Pancreas (tissue), 10 donors: ENCODE data around the gene ANO4. TPM values are rescaled to one million over a fixed set of nuclear protein-coding genes. Genes with fewer than 3 reads are reported as not detected.

ENCODE experiments used
- ATAC-seq, 4 donors: fragments of 200-7000 bp; cut with Tn5 transposase; one replicate each; pipeline versions ENCODE4 v1.8.0 to v1.9.1; 2020; ENCODE audit warnings: mild to moderate bottlenecking in 4 of 4, moderate library complexity in 4 of 4
- DNase-seq, 6 donors: peaks; one replicate each; pipeline ENCODE4 v3.0.0-alpha.2; 2020
- FAIRE-seq: peaks from 2 replicates; lab custom pipeline; 2012; peaks lifted over from hg19 to GRCh38; lab: Jason Lieb, UNC
- H3K27ac ChIP-seq, 4 donors: fragments of 200-600 bp; sonication (generic); 1 replicate in 3 of 4; 2 replicates in 1 of 4; pipeline versions ENCODE4 v1.5.0 to v1.8.0; 2020
- H3K27me3 ChIP-seq, 4 donors: fragments of 200-600 bp; one replicate each; pipeline ENCODE4 v1.8.0; 2021
- H3K36me3 ChIP-seq, 3 donors: fragments of 200-600 bp; sonication (generic) in 1 of 3; one replicate each; pipeline versions ENCODE4 v1.5.0 to v1.8.0; 2020 to 2021
- H3K4me1 ChIP-seq, 3 donors: fragments of 200-600 bp; one replicate each; pipeline ENCODE4 v1.8.0; 2021
- H3K4me3 ChIP-seq, 4 donors: fragments of 200-600 bp; sonication (generic) in 2 of 4; one replicate each; pipeline versions ENCODE4 v1.5.0 to v1.8.0; 2020 to 2021
- H3K9me3 ChIP-seq, 4 donors: fragments of 200-600 bp; one replicate each; pipeline ENCODE4 v1.8.0; 2021
- WGBS, 2 donors: extraction: QIAGEN DNeasy Blood & Tissue Kit; methylation state at CpG; one replicate each; pipeline ENCODE4 v1.1.7; 2013; 5-methylcytosine and 5-hydroxymethylcytosine counted together
- intact Hi-C, 3 donors: fragments of 100-400 bp; cut with DNase I; formaldehyde crosslinking; loops; one replicate each; pipeline versions ENCODE4 v1.11.1 to v1.14.2; 2022
- polyA plus RNA-seq, 2 donors: library from polyadenylated mRNA; stranded (reverse); fragments of 200-250 nt; gene quantifications; one replicate each; pipeline ENCODE4 v1.2.3, GENCODE V29; 2013
- total RNA-seq, 6 donors: library from RNA; stranded (reverse); fragmentation: NEBNext Ultra II Directional in 4 of 6; extraction: Animal tissue kit (Norgen Biotek cat#: 25700) in 4 of 6; gene quantifications; one replicate each; pipeline versions ENCODE4 v1.2.1 to v1.2.4, GENCODE V29; 2021 to 2023
- TF ChIP-seq, protein P1 (sequence below), 4 donors: fragments of 200-600 bp; sonication (generic) in 3 of 4; IDR thresholded peaks; one replicate each; pipeline versions ENCODE4 v1.5.0 to v1.8.0; 2021; ENCODE audit warnings: antibody characterized with exemption in 4 of 4
- donor health status: healthy with polysubstance abuse.
- donor health status: DM: no; HTN: no; CAD: no; lungs with moderate emphysema.
- donor health status: DM: no; HTN: no; CAD: no.
- donor health status: control.
- donor health status: control.
- donor health status: Bipolar disorder and iron deficiency.
- donor health status: DM: yes; HTN: yes; CAD: no.
- donor health status: DM: no; HTN: no; CAD: no.
- donor health status: DM: no; HTN: no; CAD: no.
- donor health status: DM: yes; HTN: yes; CAD: no.

The ANO4 gene
- total and polyA plus RNA-seq, 8 donors: 0.14 to 2.1 (median 0.28) TPM; not detected in 1

- TF ChIP-seq, protein P1, sequence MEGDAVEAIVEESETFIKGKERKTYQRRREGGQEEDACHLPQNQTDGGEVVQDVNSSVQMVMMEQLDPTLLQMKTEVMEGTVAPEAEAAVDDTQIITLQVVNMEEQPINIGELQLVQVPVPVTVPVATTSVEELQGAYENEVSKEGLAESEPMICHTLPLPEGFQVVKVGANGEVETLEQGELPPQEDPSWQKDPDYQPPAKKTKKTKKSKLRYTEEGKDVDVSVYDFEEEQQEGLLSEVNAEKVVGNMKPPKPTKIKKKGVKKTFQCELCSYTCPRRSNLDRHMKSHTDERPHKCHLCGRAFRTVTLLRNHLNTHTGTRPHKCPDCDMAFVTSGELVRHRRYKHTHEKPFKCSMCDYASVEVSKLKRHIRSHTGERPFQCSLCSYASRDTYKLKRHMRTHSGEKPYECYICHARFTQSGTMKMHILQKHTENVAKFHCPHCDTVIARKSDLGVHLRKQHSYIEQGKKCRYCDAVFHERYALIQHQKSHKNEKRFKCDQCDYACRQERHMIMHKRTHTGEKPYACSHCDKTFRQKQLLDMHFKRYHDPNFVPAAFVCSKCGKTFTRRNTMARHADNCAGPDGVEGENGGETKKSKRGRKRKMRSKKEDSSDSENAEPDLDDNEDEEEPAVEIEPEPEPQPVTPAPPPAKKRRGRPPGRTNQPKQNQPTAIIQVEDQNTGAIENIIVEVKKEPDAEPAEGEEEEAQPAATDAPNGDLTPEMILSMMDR (IDR thresholded peaks at IDR 0.05): no peak
- Histone ChIP-seq H3K4me1 (no peaks in the 10 kb centered on the region), H3K4me3 (no peak overlapping the region), H3K9me3 (no peaks in the 10 kb centered on the region), H3K27ac (no peak overlapping the region), H3K27me3 (no peaks in the 10 kb centered on the region), H3K36me3 (no peaks in the 10 kb centered on the region)
- WGBS, 2 donors: 7 to 33% methylated on average over 1 of the region's 1 CpG
- intact Hi-C loops: no loop called here
- no peak for FAIRE-seq
- no peak for ATAC-seq
- no peak for DNase-seq
Measured at GRCh38 chr12:100935929-100936328, 141.4 kb downstream of the ANO4 start.

- DNase-seq: no peak
- TF ChIP-seq, protein P1 (IDR thresholded peaks at IDR 0.05): no peak
- no peak for ATAC-seq
- WGBS, 2 donors: 25 to 26% methylated on average over 5 of the region's 5 CpGs
- intact Hi-C loops: no loop called here
- no peaks in the 10 kb centered on the region for H3K27me3 ChIP-seq
- H3K27ac ChIP-seq: no peak overlapping the region
- no peaks in the 10 kb centered on the region for H3K4me1 ChIP-seq
- no peak overlapping the region for H3K4me3 ChIP-seq
- H3K36me3 ChIP-seq: no peaks in the 10 kb centered on the region
- no peaks in the 10 kb centered on the region for H3K9me3 ChIP-seq
- no peak for FAIRE-seq
Measured at GRCh38 chr12:100936661-100937060, 142.1 kb downstream of the ANO4 start.

DNA sequence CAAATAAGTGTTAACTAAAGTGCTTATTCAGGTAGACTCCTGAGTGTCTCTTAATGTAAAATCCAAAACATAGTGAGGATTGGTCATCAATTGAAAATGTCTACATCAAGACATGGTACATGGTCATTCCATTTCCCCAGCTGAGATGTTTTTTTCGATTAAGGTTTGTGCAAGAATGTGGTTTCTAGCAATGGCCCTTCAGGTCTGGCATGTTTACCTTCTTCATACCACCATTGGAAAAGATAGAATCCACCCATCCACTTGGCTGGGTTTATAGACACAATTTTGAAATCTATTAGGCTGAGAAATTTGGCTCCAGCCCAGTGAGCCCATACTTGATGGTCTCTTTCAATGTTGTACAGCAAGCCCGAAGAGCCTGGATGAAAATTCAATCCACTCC, 145.9 kb downstream of the ANO4 start:
- intact Hi-C loops: no loop called here
- 42 to 80% methylated on average over 2 of the region's 2 CpGs for WGBS, 2 donors
- TF ChIP-seq, protein P1 (IDR thresholded peaks at IDR 0.05): no peak
- no peak for DNase-seq
- H3K36me3 ChIP-seq: no peaks in the 10 kb centered on the region
- H3K27me3 ChIP-seq: no peaks in the 10 kb centered on the region
- H3K4me1 ChIP-seq: no peaks in the 10 kb centered on the region
- no peak overlapping the region for H3K27ac ChIP-seq
- no peak overlapping the region for H3K4me3 ChIP-seq
- no peak for ATAC-seq
- H3K9me3 ChIP-seq: no peaks in the 10 kb centered on the region
- FAIRE-seq: no peak

DNA sequence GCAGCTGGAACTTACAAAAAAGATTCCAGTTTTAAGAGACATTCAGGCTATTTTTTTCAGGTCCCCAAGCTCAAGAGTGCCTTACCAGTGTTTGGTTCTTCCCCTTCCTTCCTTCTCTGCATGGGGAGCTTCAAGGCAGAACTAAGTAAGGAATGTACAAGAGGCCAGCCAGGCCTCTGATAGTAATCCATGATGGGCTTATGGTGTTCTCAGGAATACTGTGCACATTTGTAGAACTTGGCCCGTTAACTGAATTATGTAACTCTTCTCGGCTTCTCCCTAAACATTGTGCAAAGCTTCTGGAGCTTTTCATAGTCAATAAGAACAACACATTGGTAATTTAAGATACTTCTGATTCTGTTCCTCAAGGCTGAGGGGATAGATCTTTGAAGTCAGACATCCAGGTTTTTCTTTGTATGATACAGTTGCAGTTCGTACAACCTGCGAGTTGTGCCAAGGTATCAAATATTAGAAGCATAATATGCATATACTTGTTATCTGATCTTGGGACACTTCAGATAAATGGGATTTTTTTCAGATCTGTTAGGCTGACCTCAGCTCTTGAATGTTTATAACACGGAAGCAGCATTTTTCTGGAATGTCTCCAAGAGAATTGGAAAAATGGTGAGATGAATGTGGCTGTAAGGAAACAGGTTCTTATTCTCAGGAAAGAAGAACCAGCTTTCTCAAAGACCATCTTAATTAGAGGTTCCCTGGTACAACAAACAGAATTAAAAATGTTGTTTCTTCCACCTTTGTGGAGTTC, 148.6 kb downstream of the ANO4 start:
- DNase-seq (no peak), ATAC-seq (peak in 1 of 4 donors; percentile 32), FAIRE-seq (no peak)
- Histone ChIP-seq H3K9me3 (no peaks in the 10 kb centered on the region), H3K27ac (no peak overlapping the region), H3K36me3 (no peaks in the 10 kb centered on the region), H3K4me3 (no peak overlapping the region), H3K27me3 (no peaks in the 10 kb centered on the region), H3K4me1 (no peaks in the 10 kb centered on the region)
- intact Hi-C loops: no loop called here
- TF ChIP-seq, protein P1 (IDR thresholded peaks at IDR 0.05): no peak
- 61 to 69% methylated on average over 5 of the region's 5 CpGs for WGBS, 2 donors

DNA sequence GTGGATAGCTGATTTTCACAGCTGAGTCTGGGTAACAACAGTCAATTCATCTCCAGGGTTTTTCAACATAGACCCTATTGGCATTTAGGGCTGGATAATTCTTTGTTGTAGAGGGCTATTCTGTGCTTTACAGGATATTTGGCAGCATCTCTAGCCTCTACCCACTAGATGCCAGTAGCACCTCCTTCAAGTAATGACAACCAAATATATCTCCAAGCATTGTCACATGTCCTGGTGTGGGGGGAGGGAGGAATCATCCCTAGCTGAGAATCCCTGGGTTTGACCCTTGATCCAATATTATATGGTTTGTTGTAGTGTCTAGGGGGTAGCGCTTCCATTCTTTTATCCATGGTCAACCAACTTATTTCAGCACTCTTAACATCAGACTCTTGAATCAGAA, 157.2 kb downstream of the ANO4 start:
- H3K36me3 ChIP-seq: no peaks in the 10 kb centered on the region
- intact Hi-C loops: no loop called here
- 95 to 100% methylated on average over 1 of the region's 1 CpG for WGBS, 2 donors
- no peak for FAIRE-seq
- TF ChIP-seq, protein P1 (IDR thresholded peaks at IDR 0.05): no peak
- H3K4me1 ChIP-seq: no peaks in the 10 kb centered on the region
- no peak overlapping the region for H3K27ac ChIP-seq
- H3K4me3 ChIP-seq: no peak overlapping the region
- H3K27me3 ChIP-seq: no peaks in the 10 kb centered on the region
- H3K9me3 ChIP-seq: no peaks in the 10 kb centered on the region
- DNase-seq: no peak
- ATAC-seq: no peak
